Fibroblast of lung (primary cell): ENCODE results near the gene FLNA. TPM values are rescaled to one million over a fixed set of nuclear protein-coding genes. Genes with fewer than 3 reads are reported as not detected.

Experiments used
- DNase-seq, 2 donors: peaks; one replicate each; pipeline versions ENCODE4 v3.0.0 to v3.0.0-alpha.2; 2010; ENCODE audit warnings: low read depth in 2 of 2
- H2AFZ ChIP-seq: 2 replicates; pipeline ENCODE4 v1.5.1; 2012; ENCODE audit warnings: low read length, control low read depth, inconsistent platforms
- H3K27ac ChIP-seq: 2 replicates; pipeline ENCODE4 v1.5.1; 2011; ENCODE audit warnings: low read length, control low read depth; ENCODE audit not compliant: insufficient read depth
- H3K27me3 ChIP-seq: 2 replicates; pipeline ENCODE4 v1.5.1; 2011; ENCODE audit warnings: mild to moderate bottlenecking, low read length; ENCODE audit not compliant: control insufficient read depth, insufficient read depth
- H3K36me3 ChIP-seq: 2 replicates; pipeline ENCODE4 v1.5.1; 2011; ENCODE audit warnings: low read length; ENCODE audit not compliant: control insufficient read depth, insufficient read depth
- H3K4me1 ChIP-seq: 2 replicates; pipeline ENCODE4 v1.5.1; 2011; ENCODE audit warnings: low read length; ENCODE audit not compliant: control insufficient read depth, insufficient read depth; ENCODE audit errors: extremely low read depth
- H3K4me2 ChIP-seq: 2 replicates; pipeline ENCODE4 v1.5.1; 2011; ENCODE audit warnings: low read length, control low read depth; ENCODE audit not compliant: insufficient read depth; ENCODE audit errors: extremely low read depth
- H3K4me3 ChIP-seq, 4 experiments: fragments of 200-600 bp in 1 of 4; sonication (generic) in 1 of 4; replicated peaks in 1 of 4; 2 replicates each; pipeline ENCODE4 v1.5.1; 2011 to 2016; ENCODE audit warnings: low read length in 4 of 4, low read depth in 3 of 4, mild to moderate bottlenecking in 3 of 4, control low read depth in 2 of 4, inconsistent platforms in 1 of 4, mixed read lengths in 1 of 4; ENCODE audit not compliant: insufficient read depth in 1 of 4; ENCODE audit errors: control extremely low read depth in 1 of 4
- H3K79me2 ChIP-seq: 2 replicates; pipeline ENCODE4 v1.5.1; 2012; ENCODE audit warnings: mild to moderate bottlenecking, low read length, inconsistent platforms; ENCODE audit not compliant: control insufficient read depth, insufficient read depth
- H3K9ac ChIP-seq: 2 replicates; pipeline ENCODE4 v1.5.1; 2011; ENCODE audit warnings: mild to moderate bottlenecking, low read length, control low read depth; ENCODE audit not compliant: insufficient read depth
- H3K9me3 ChIP-seq: 2 replicates; pipeline ENCODE4 v1.5.1; 2012; ENCODE audit warnings: low read depth, low read length; ENCODE audit not compliant: control insufficient read depth, insufficient read depth
- H4K20me1 ChIP-seq: 2 replicates; pipeline ENCODE4 v1.5.1; 2011; ENCODE audit warnings: low read length; ENCODE audit not compliant: control insufficient read depth, insufficient read depth; ENCODE audit errors: extremely low read depth
- EZH2 ChIP-seq: IDR thresholded peaks from 2 replicates; pipeline ENCODE4 v1.5.1; 2012; ENCODE audit warnings: low read length, control low read depth, mild to moderate bottlenecking; ENCODE audit errors: missing control alignments
- polyA plus RNA-seq, 2 donors: library from polyadenylated mRNA; depleted of rRNA in 1 of 2; stranded (reverse) in 1 of 2; unstranded in 1 of 2; fragments of >200 nt; gene quantifications; 2 replicates each; pipeline ENCODE4 v1.2.1, GENCODE V29; 2011 to 2012; ENCODE audit warnings: missing spikeins in 1 of 2
- total RNA-seq: library from RNA; depleted of rRNA; stranded (reverse); fragments of >200 nt; gene quantifications from 2 replicates; pipeline ENCODE4 v1.2.1, GENCODE V29; 2014
- TF ChIP-seq, protein P1 (sequence below), 2 donors: IDR thresholded peaks in 1 of 2; conservative IDR thresholded peaks in 1 of 2; 1 replicate in 1 of 2; 2 replicates in 1 of 2; pipeline ENCODE4 v1.5.1; 2011 to 2012; ENCODE audit warnings: low read length in 2 of 2, control low read depth in 1 of 2, inconsistent platforms in 1 of 2, low read depth in 1 of 2, mild to moderate bottlenecking in 1 of 2

Gene FLNA
- total and polyA plus RNA-seq, 2 donors (not counting 1 experiment from before 2014, with no cell fraction given) = 799 to 2,728 TPM

GRCh38 chrX:154380153-154380552 is 5.7 kb upstream of the FLNA start:
- Histone ChIP-seq H3K9me3 (no peaks in the 10 kb centered on the region), H3K4me2 (peak overlapping the region; percentile 88), H3K27me3 (no peaks in the 10 kb centered on the region), H3K4me3 (peak overlapping the region; percentile 73 to 84 (median 77)), H3K9ac (peak overlapping the region; percentile 97), H4K20me1 (no peaks in the 10 kb centered on the region), H3K4me1 (peaks cover 5% of the 10 kb centered on the region), H3K36me3 (peaks cover 3% of the 10 kb centered on the region), H2AFZ (no peak overlapping the region), H3K27ac (peak overlapping the region; percentile 96), H3K79me2 (peaks cover 18% of the 10 kb centered on the region)
- TF ChIP-seq, protein P1, sequence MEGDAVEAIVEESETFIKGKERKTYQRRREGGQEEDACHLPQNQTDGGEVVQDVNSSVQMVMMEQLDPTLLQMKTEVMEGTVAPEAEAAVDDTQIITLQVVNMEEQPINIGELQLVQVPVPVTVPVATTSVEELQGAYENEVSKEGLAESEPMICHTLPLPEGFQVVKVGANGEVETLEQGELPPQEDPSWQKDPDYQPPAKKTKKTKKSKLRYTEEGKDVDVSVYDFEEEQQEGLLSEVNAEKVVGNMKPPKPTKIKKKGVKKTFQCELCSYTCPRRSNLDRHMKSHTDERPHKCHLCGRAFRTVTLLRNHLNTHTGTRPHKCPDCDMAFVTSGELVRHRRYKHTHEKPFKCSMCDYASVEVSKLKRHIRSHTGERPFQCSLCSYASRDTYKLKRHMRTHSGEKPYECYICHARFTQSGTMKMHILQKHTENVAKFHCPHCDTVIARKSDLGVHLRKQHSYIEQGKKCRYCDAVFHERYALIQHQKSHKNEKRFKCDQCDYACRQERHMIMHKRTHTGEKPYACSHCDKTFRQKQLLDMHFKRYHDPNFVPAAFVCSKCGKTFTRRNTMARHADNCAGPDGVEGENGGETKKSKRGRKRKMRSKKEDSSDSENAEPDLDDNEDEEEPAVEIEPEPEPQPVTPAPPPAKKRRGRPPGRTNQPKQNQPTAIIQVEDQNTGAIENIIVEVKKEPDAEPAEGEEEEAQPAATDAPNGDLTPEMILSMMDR (conservative IDR thresholded peaks at IDR 0.05 in 1 of 2, IDR thresholded peaks at IDR 0.05 in 1 of 2; ENCODE audit: low read depth in 1 of 2, low read length in 2 of 2) = no peak
- no peak for TF ChIP-seq EZH2
- DNase-seq = no peak

- Histone ChIP-seq H3K27me3 (no peaks in the 10 kb centered on the region), H3K79me2 (peaks cover 18% of the 10 kb centered on the region), H4K20me1 (no peaks in the 10 kb centered on the region), H3K9ac (peak overlapping the region; percentile 97), H3K9me3 (no peaks in the 10 kb centered on the region), H2AFZ (no peak overlapping the region), H3K4me3 (peak overlapping the region; percentile 73 to 84 (median 77)), H3K36me3 (peaks cover 3% of the 10 kb centered on the region), H3K4me2 (peak overlapping the region; percentile 88), H3K27ac (peak overlapping the region; percentile 96), H3K4me1 (peaks cover 5% of the 10 kb centered on the region)
- TF ChIP-seq EZH2 = no peak
- TF ChIP-seq, protein P1 (conservative IDR thresholded peaks at IDR 0.05 in 1 of 2, IDR thresholded peaks at IDR 0.05 in 1 of 2; ENCODE audit: low read depth in 1 of 2, low read length in 2 of 2) = no peak
- no peak for DNase-seq
Observed at GRCh38 chrX:154379569-154379951, 5.1 kb upstream of the FLNA start.

GRCh38 chrX:154378799-154379568 is 4.5 kb upstream of the FLNA start, which contains the start of gene EMD:
Gene EMD, plus strand, starts transcription at chrX:154379295. Its CDS starts 190 bp downstream, at chrX:154379485.
- Histone ChIP-seq H3K27ac (peak within 1 kb of the TSS; percentile 96), H3K9me3 (no peaks in the 10 kb centered on the region), H3K4me1 (peaks cover 5% of the 10 kb centered on the region), H3K9ac (peak within 1 kb of the TSS; percentile 97), H4K20me1 (no peaks in the 10 kb centered on the region), H3K79me2 (peaks cover 19% of the 10 kb centered on the region), H3K27me3 (no peaks in the 10 kb centered on the region), H3K4me3 (peak within 1 kb of the TSS; percentile 73 to 84 (median 77)), H2AFZ (no peak within 1 kb of the TSS), H3K36me3 (peaks cover 3% of the 10 kb centered on the region), H3K4me2 (peak within 1 kb of the TSS; percentile 88)
- TF ChIP-seq, protein P1 (conservative IDR thresholded peaks at IDR 0.05 in 1 of 2, IDR thresholded peaks at IDR 0.05 in 1 of 2; ENCODE audit: low read depth in 1 of 2, low read length in 2 of 2) = no peak
- no peak for TF ChIP-seq EZH2
- DNase-seq = peak; percentile 95 to 97
